GM23338 (cell line): ENCODE measurements around the gene SP6. TPM values are rescaled to one million over a fixed set of nuclear protein-coding genes. Genes with fewer than 3 reads are reported as not detected.

Source experiments
- ATAC-seq: fragments of 200-7000 bp; cut with Tn5 transposase; 3 replicates; pipeline ENCODE4 v1.9.1; 2020
- DNase-seq: peaks from one replicate; pipeline ENCODE4 v3.0.0-alpha.2; 2015; ENCODE audit warnings: low spot score
- H2AFZ ChIP-seq: fragments of 200-600 bp; sonication (generic); 2 replicates; pipeline ENCODE4 v1.8.0; 2016; ENCODE audit warnings: antibody characterized with exemption, mild to moderate bottlenecking, moderate library complexity
- H3F3A ChIP-seq: fragments of 200-600 bp; sonication (generic); replicated peaks from 2 replicates; pipeline ENCODE4 v1.8.0; 2017; ENCODE audit warnings: antibody characterized with exemption, mixed run types, low read depth
- H3K27ac ChIP-seq: fragments of 200-600 bp; sonication (generic); 2 replicates; pipeline ENCODE4 v1.6.1; 2016; ENCODE audit warnings: low read depth
- H3K27me3 ChIP-seq: fragments of 200-600 bp; sonication (generic); 2 replicates; pipeline ENCODE4 v1.8.0; 2016; ENCODE audit warnings: mild to moderate bottlenecking, mixed run types, moderate library complexity; ENCODE audit not compliant: insufficient read depth
- H3K36me3 ChIP-seq: fragments of 200-600 bp; sonication (generic); 2 replicates; pipeline ENCODE4 v1.8.0; 2016; ENCODE audit warnings: mild to moderate bottlenecking; ENCODE audit not compliant: insufficient read depth
- H3K4me1 ChIP-seq: fragments of 200-600 bp; sonication (generic); 2 replicates; pipeline ENCODE4 v1.8.0; 2016; ENCODE audit warnings: mild to moderate bottlenecking, moderate library complexity; ENCODE audit not compliant: insufficient read depth
- H3K4me2 ChIP-seq: fragments of 200-600 bp; sonication (generic); 2 replicates; pipeline ENCODE4 v1.7.1; 2017; ENCODE audit warnings: mixed run types
- H3K4me3 ChIP-seq: fragments of 200-600 bp; sonication (generic); 2 replicates; pipeline ENCODE4 v1.6.1; 2016; ENCODE audit warnings: mixed run types
- H3K79me2 ChIP-seq: fragments of 200-600 bp; sonication (generic); replicated peaks from 2 replicates; pipeline ENCODE4 v1.8.0; 2017; ENCODE audit warnings: mild to moderate bottlenecking; ENCODE audit not compliant: insufficient read depth
- H3K9me2 ChIP-seq: fragments of 200-600 bp; sonication (generic); 2 replicates; pipeline ENCODE4 v1.8.0; 2017; ENCODE audit not compliant: insufficient read depth
- H4K20me1 ChIP-seq: fragments of 200-600 bp; sonication (generic); replicated peaks from 2 replicates; pipeline ENCODE4 v1.8.0; 2017; ENCODE audit warnings: mild to moderate bottlenecking; ENCODE audit not compliant: insufficient read depth
- H3K27ac Mint-ChIP-seq: 2 replicates; pipeline ENCODE4 v1.8.0; 2020; ENCODE audit warnings: inconsistent platforms, mild to moderate bottlenecking, moderate library complexity, mixed read lengths
- H3K27me3 Mint-ChIP-seq: 3 replicates; pipeline ENCODE4 v1.8.0; 2022; ENCODE audit warnings: low read depth, mild to moderate bottlenecking, moderate library complexity, mixed read lengths, inconsistent platforms; ENCODE audit not compliant: insufficient read depth, poor library complexity
- H3K36me3 Mint-ChIP-seq: 3 replicates; pipeline ENCODE4 v1.8.0; 2021; ENCODE audit warnings: low read depth, mild to moderate bottlenecking, inconsistent platforms, moderate library complexity, mixed read lengths
- H3K4me1 Mint-ChIP-seq: 3 replicates; pipeline ENCODE4 v1.8.0; 2020; ENCODE audit warnings: mild to moderate bottlenecking, inconsistent platforms, mixed read lengths
- H3K4me3 Mint-ChIP-seq: 3 replicates; pipeline ENCODE4 v1.8.0; 2021; ENCODE audit warnings: moderate library complexity, mild to moderate bottlenecking, inconsistent platforms, mixed read lengths
- H3K9me3 Mint-ChIP-seq: 3 replicates; pipeline ENCODE4 v1.8.0; 2020; ENCODE audit warnings: moderate library complexity, mild to moderate bottlenecking, inconsistent platforms, mixed read lengths
- EZH2 ChIP-seq: fragments of 200-600 bp; sonication (generic); IDR thresholded peaks from one replicate; pipeline ENCODE4 v1.8.0; 2017; ENCODE audit warnings: antibody characterized with exemption, mild to moderate bottlenecking, low read depth; ENCODE audit not compliant: unreplicated experiment
- EZH2phosphoT487 ChIP-seq: fragments of 200-600 bp; sonication (generic); IDR thresholded peaks from one replicate; pipeline ENCODE4 v1.8.1; 2018; ENCODE audit warnings: antibody characterized with exemption; ENCODE audit not compliant: unreplicated experiment
- JUNB ChIP-seq: IDR thresholded peaks from one replicate; pipeline ENCODE4 v1.6.1; 2016; ENCODE audit warnings: antibody characterized with exemption; ENCODE audit not compliant: unreplicated experiment
- NANOG ChIP-seq: IDR thresholded peaks from 2 replicates; pipeline ENCODE4 v1.6.1; 2016; ENCODE audit warnings: antibody characterized with exemption, borderline replicate concordance
- POLR2AphosphoS5 ChIP-seq: IDR thresholded peaks from 2 replicates; pipeline ENCODE4 v1.6.1; 2016; ENCODE audit warnings: antibody characterized with exemption, low read depth
- STAT1 ChIP-seq: IDR thresholded peaks from one replicate; pipeline ENCODE4 v1.6.1; 2016; ENCODE audit warnings: antibody characterized with exemption; ENCODE audit not compliant: unreplicated experiment
- ZNF331 ChIP-seq: fragments of 250-450 bp; sonication (Bioruptor Pico); IDR thresholded peaks from 2 replicates; pipeline ENCODE4 v1.5.0; 2020; ENCODE audit warnings: low read depth, mild to moderate bottlenecking, moderate library complexity
- polyA plus RNA-seq: library from polyadenylated mRNA; unstranded; fragments of >200 nt; fragmentation: Nextera tagmentation; extraction: Ambion mirVana; gene quantifications from 2 replicates; pipeline ENCODE4 v1.2.1, GENCODE V29; 2016
- total RNA-seq: library from RNA; depleted of rRNA; stranded (reverse); fragments of >200 nt; shearing (Covaris generic); gene quantifications from 2 replicates; pipeline ENCODE4 v1.2.3, GENCODE V29; 2014
- TF ChIP-seq, protein P1 (sequence below): IDR thresholded peaks from one replicate; pipeline ENCODE4 v1.6.1; 2018; ENCODE audit warnings: antibody characterized with exemption; ENCODE audit not compliant: unreplicated experiment
- TF ChIP-seq, protein P2 (sequence below), 2 experiments: fragments of 200-600 bp in 1 of 2; sonication (generic) in 1 of 2; conservative IDR thresholded peaks; 2 replicates each; pipeline versions ENCODE4 v1.5.1 to v1.6.1; 2016 to 2017; ENCODE audit warnings: antibody characterized with exemption in 2 of 2, low read depth in 2 of 2, mild to moderate bottlenecking in 2 of 2, moderate library complexity in 1 of 2
- TF ChIP-seq, protein P3 (sequence below): IDR thresholded peaks from 2 replicates; pipeline ENCODE4 v1.6.1; 2016; ENCODE audit warnings: antibody characterized with exemption
- TF ChIP-seq, protein P4 (sequence below): fragments of 250-450 bp; sonication (Bioruptor Pico); IDR thresholded peaks from 2 replicates; pipeline ENCODE4 v1.5.0; 2020; ENCODE audit warnings: mild to moderate bottlenecking, moderate library complexity

The SP6 gene
- total and polyA plus RNA-seq, 2 experiments from 2014 or later, result 0.13 to 1.0 TPM

DNA sequence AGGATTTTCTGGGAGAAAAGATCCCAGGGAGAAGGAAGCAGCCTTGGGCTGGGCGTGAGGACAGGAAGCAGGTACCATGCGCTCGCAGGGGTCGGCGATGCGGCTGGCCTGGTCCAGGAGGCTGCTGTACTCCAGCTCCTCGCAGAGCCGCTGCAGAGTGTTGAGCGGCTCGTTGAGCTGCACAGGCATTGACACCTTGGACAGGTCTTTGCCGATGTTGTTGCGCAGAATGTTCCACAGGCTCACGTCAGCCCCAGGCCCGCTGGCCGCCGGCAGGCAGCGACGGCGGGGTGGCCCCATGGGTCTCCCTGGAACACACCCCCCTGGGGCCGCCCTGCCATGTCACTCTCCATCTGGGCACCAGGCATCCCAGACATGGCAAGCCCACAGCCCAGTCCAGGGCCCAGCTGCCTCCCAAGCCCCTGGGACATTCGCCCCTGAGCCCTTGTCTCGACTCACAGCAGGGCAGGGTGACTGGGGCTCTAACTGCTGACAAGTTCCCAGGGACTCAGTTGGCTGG is 37.4 kb downstream of the SP6 start:
- Mint-ChIP-seq H3K27ac (no peak overlapping the region), H3K4me1 (peaks cover 7% of the 10 kb centered on the region; the same call in 2 of the 3 replicates), H3K4me3 (no peak overlapping the region), H3K9me3 (no peaks in the 10 kb centered on the region; the same call in 2 of the 3 replicates), H3K36me3 (peaks cover 7% of the 10 kb centered on the region; the same call in 1 of the 3 replicates), H3K27me3 (peaks cover 2% of the 10 kb centered on the region)
- no peaks in the 10 kb centered on the region for H3K36me3 ChIP-seq
- H3K4me1 ChIP-seq, result no peaks in the 10 kb centered on the region
- H3K4me2 ChIP-seq, result no peak overlapping the region
- TF ChIP-seq EZH2 (no peak), STAT1 (no peak), ZNF331 (no peak), EZH2phosphoT487 (no peak), NANOG (no peak), JUNB (no peak), POLR2AphosphoS5 (no peak)
- TF ChIP-seq, protein P1, sequence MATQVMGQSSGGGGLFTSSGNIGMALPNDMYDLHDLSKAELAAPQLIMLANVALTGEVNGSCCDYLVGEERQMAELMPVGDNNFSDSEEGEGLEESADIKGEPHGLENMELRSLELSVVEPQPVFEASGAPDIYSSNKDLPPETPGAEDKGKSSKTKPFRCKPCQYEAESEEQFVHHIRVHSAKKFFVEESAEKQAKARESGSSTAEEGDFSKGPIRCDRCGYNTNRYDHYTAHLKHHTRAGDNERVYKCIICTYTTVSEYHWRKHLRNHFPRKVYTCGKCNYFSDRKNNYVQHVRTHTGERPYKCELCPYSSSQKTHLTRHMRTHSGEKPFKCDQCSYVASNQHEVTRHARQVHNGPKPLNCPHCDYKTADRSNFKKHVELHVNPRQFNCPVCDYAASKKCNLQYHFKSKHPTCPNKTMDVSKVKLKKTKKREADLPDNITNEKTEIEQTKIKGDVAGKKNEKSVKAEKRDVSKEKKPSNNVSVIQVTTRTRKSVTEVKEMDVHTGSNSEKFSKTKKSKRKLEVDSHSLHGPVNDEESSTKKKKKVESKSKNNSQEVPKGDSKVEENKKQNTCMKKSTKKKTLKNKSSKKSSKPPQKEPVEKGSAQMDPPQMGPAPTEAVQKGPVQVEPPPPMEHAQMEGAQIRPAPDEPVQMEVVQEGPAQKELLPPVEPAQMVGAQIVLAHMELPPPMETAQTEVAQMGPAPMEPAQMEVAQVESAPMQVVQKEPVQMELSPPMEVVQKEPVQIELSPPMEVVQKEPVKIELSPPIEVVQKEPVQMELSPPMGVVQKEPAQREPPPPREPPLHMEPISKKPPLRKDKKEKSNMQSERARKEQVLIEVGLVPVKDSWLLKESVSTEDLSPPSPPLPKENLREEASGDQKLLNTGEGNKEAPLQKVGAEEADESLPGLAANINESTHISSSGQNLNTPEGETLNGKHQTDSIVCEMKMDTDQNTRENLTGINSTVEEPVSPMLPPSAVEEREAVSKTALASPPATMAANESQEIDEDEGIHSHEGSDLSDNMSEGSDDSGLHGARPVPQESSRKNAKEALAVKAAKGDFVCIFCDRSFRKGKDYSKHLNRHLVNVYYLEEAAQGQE, result no peak
- TF ChIP-seq, protein P2, sequence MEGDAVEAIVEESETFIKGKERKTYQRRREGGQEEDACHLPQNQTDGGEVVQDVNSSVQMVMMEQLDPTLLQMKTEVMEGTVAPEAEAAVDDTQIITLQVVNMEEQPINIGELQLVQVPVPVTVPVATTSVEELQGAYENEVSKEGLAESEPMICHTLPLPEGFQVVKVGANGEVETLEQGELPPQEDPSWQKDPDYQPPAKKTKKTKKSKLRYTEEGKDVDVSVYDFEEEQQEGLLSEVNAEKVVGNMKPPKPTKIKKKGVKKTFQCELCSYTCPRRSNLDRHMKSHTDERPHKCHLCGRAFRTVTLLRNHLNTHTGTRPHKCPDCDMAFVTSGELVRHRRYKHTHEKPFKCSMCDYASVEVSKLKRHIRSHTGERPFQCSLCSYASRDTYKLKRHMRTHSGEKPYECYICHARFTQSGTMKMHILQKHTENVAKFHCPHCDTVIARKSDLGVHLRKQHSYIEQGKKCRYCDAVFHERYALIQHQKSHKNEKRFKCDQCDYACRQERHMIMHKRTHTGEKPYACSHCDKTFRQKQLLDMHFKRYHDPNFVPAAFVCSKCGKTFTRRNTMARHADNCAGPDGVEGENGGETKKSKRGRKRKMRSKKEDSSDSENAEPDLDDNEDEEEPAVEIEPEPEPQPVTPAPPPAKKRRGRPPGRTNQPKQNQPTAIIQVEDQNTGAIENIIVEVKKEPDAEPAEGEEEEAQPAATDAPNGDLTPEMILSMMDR (conservative IDR thresholded peaks at IDR 0.05; ENCODE audit: low read depth in 2 of 2), result no peak
- TF ChIP-seq, protein P3, sequence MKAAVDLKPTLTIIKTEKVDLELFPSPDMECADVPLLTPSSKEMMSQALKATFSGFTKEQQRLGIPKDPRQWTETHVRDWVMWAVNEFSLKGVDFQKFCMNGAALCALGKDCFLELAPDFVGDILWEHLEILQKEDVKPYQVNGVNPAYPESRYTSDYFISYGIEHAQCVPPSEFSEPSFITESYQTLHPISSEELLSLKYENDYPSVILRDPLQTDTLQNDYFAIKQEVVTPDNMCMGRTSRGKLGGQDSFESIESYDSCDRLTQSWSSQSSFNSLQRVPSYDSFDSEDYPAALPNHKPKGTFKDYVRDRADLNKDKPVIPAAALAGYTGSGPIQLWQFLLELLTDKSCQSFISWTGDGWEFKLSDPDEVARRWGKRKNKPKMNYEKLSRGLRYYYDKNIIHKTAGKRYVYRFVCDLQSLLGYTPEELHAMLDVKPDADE, result no peak
- TF ChIP-seq, protein P4, sequence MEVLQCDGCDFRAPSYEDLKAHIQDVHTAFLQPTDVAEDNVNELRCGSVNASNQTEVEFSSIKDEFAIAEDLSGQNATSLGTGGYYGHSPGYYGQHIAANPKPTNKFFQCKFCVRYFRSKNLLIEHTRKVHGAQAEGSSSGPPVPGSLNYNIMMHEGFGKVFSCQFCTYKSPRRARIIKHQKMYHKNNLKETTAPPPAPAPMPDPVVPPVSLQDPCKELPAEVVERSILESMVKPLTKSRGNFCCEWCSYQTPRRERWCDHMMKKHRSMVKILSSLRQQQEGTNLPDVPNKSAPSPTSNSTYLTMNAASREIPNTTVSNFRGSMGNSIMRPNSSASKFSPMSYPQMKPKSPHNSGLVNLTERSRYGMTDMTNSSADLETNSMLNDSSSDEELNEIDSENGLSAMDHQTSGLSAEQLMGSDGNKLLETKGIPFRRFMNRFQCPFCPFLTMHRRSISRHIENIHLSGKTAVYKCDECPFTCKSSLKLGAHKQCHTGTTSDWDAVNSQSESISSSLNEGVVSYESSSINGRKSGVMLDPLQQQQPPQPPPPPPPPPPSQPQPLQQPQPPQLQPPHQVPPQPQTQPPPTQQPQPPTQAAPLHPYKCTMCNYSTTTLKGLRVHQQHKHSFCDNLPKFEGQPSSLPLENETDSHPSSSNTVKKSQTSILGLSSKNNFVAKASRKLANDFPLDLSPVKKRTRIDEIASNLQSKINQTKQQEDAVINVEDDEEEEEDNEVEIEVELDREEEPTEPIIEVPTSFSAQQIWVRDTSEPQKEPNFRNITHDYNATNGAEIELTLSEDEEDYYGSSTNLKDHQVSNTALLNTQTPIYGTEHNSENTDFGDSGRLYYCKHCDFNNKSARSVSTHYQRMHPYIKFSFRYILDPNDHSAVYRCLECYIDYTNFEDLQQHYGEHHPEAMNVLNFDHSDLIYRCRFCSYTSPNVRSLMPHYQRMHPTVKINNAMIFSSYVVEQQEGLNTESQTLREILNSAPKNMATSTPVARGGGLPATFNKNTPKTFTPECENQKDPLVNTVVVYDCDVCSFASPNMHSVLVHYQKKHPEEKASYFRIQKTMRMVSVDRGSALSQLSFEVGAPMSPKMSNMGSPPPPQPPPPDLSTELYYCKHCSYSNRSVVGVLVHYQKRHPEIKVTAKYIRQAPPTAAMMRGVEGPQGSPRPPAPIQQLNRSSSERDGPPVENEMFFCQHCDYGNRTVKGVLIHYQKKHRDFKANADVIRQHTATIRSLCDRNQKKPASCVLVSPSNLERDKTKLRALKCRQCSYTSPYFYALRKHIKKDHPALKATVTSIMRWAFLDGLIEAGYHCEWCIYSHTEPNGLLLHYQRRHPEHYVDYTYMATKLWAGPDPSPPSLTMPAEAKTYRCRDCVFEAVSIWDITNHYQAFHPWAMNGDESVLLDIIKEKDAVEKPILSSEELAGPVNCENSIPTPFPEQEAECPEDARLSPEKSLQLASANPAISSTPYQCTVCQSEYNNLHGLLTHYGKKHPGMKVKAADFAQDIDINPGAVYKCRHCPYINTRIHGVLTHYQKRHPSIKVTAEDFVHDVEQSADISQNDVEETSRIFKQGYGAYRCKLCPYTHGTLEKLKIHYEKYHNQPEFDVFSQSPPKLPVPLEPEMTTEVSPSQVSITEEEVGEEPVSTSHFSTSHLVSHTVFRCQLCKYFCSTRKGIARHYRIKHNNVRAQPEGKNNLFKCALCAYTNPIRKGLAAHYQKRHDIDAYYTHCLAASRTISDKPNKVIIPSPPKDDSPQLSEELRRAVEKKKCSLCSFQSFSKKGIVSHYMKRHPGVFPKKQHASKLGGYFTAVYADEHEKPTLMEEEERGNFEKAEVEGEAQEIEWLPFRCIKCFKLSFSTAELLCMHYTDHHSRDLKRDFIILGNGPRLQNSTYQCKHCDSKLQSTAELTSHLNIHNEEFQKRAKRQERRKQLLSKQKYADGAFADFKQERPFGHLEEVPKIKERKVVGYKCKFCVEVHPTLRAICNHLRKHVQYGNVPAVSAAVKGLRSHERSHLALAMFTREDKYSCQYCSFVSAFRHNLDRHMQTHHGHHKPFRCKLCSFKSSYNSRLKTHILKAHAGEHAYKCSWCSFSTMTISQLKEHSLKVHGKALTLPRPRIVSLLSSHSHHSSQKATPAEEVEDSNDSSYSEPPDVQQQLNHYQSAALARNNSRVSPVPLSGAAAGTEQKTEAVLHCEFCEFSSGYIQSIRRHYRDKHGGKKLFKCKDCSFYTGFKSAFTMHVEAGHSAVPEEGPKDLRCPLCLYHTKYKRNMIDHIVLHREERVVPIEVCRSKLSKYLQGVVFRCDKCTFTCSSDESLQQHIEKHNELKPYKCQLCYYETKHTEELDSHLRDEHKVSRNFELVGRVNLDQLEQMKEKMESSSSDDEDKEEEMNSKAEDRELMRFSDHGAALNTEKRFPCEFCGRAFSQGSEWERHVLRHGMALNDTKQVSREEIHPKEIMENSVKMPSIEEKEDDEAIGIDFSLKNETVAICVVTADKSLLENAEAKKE (CRISPR knock-in tag), result no peak
- no peaks in the 10 kb centered on the region for H4K20me1 ChIP-seq
- ATAC-seq (no peak), DNase-seq (no peak)
- H3K4me3 ChIP-seq, result no peak overlapping the region
- no peaks in the 10 kb centered on the region for H3K9me2 ChIP-seq
- no peaks in the 10 kb centered on the region for H3K27me3 ChIP-seq
- H2AFZ ChIP-seq, result no peak overlapping the region
- no peaks in the 10 kb centered on the region for H3F3A ChIP-seq
- no peaks in the 10 kb centered on the region for H3K79me2 ChIP-seq
- no peak overlapping the region for H3K27ac ChIP-seq
